ENCODE data around the gene C16orf92.

The C16orf92 gene

GRCh38 chr16:29989111-29989858 is 33.7 kb upstream of the C16orf92 start:
- Histone ChIP-seq H3F3A (ENCODE audit: insufficient read depth, low read length) (no peaks in the 10 kb centered on the region), H3K4me2 (ENCODE audit: low read length) (no peak overlapping the region), H4K20me1 (ENCODE audit: insufficient read depth, low read length) (no peaks in the 10 kb centered on the region), H3K9me2 (ENCODE audit: low read depth, low read length) (no peaks in the 10 kb centered on the region), H3K36me3 (ENCODE audit: insufficient read depth, low read length) (peaks cover 91% of the 10 kb centered on the region), H3K27me3 (ENCODE audit: insufficient read depth, low read length) (no peaks in the 10 kb centered on the region), H3K4me1 (ENCODE audit: insufficient read depth, low read length, severe bottlenecking) (peaks cover 5% of the 10 kb centered on the region), H2AFZ (ENCODE audit: low read length) (no peak overlapping the region), H3K79me2 (ENCODE audit: insufficient read depth, low read length) (no peaks in the 10 kb centered on the region), H3K4me3 (ENCODE audit: low read depth, low read length, poor library complexity, severe bottlenecking) (no peak overlapping the region), H3K27ac (ENCODE audit: low read depth, low read length, poor library complexity, severe bottlenecking) (no peak overlapping the region), H3K9ac (ENCODE audit: low read length) (no peak overlapping the region), H3K9me3 (ENCODE audit: low read length) (no peaks in the 10 kb centered on the region)
- TF ChIP-seq CTCF (IDR thresholded peaks at IDR 0.05; ENCODE audit: low read length) (no peak), EZH2 (IDR thresholded peaks at IDR 0.05; ENCODE audit: borderline replicate concordance, low read length) (no peak)

- no peaks in the 10 kb centered on the region for H4K20me1 ChIP-seq (ENCODE audit: insufficient read depth, low read length)
- H3F3A ChIP-seq (ENCODE audit: insufficient read depth, low read length), result no peaks in the 10 kb centered on the region
- TF ChIP-seq EZH2 (IDR thresholded peaks at IDR 0.05; ENCODE audit: borderline replicate concordance, low read length), result no peak
- TF ChIP-seq CTCF (IDR thresholded peaks at IDR 0.05; ENCODE audit: low read length), result no peak
- H3K4me1 ChIP-seq (ENCODE audit: insufficient read depth, low read length, severe bottlenecking), result peaks cover 13% of the 10 kb centered on the region
- H3K9ac ChIP-seq (ENCODE audit: low read length), result no peak overlapping the region
- no peak overlapping the region for H2AFZ ChIP-seq (ENCODE audit: low read length)
- H3K27me3 ChIP-seq (ENCODE audit: insufficient read depth, low read length), result no peaks in the 10 kb centered on the region
- H3K36me3 ChIP-seq (ENCODE audit: insufficient read depth, low read length), result peaks cover 83% of the 10 kb centered on the region
- no peaks in the 10 kb centered on the region for H3K79me2 ChIP-seq (ENCODE audit: insufficient read depth, low read length)
- no peaks in the 10 kb centered on the region for H3K9me2 ChIP-seq (ENCODE audit: low read depth, low read length)
- H3K4me2 ChIP-seq (ENCODE audit: low read length), result no peak overlapping the region
- no peak overlapping the region for H3K4me3 ChIP-seq (ENCODE audit: low read depth, low read length, poor library complexity, severe bottlenecking)
- H3K9me3 ChIP-seq (ENCODE audit: low read length), result no peaks in the 10 kb centered on the region
- H3K27ac ChIP-seq (ENCODE audit: low read depth, low read length, poor library complexity, severe bottlenecking), result no peak overlapping the region
These were observed 33.0 kb upstream of the C16orf92 start for GRCh38 chr16:29990034-29990433.

DNA sequence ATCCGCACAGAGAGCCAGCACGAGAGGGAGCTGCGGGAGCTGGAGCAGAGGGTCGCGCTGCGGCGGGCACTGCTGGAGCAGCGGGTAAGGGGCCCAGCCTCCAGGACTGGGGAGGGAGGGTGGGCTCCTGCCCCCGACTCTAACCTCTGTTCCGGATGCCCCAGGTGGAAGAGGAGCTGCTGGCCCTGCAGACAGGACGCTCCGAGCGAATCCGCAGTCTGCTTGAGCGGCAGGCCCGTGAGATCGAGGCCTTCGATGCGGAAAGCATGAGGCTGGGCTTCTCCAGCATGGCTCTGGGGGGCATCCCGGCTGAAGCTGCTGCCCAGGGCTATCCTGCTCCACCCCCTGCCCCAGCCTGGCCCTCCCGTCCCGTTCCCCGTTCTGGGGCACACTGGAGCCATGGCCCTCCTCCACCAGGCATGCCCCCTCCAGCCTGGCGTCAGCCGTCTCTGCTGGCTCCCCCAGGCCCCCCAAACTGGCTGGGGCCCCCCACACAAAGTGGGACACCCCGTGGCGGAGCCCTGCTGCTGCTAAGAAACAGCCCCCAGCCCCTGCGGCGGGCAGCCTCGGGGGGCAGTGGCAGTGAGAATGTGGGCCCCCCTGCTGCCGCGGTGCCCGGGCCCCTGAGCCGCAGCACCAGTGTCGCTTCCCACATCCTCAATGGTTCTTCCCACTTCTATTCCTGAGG is 32.0 kb upstream of the C16orf92 start:
- Histone ChIP-seq H3K9me3 (ENCODE audit: low read length) (no peaks in the 10 kb centered on the region), H2AFZ (ENCODE audit: low read length) (no peak overlapping the region), H3K9me2 (ENCODE audit: low read depth, low read length) (no peaks in the 10 kb centered on the region), H4K20me1 (ENCODE audit: insufficient read depth, low read length) (no peaks in the 10 kb centered on the region), H3F3A (ENCODE audit: insufficient read depth, low read length) (no peaks in the 10 kb centered on the region), H3K36me3 (ENCODE audit: insufficient read depth, low read length) (peaks cover 73% of the 10 kb centered on the region), H3K4me2 (ENCODE audit: low read length) (no peak overlapping the region), H3K27me3 (ENCODE audit: insufficient read depth, low read length) (no peaks in the 10 kb centered on the region), H3K27ac (ENCODE audit: low read depth, low read length, poor library complexity, severe bottlenecking) (no peak overlapping the region), H3K4me1 (ENCODE audit: insufficient read depth, low read length, severe bottlenecking) (peaks cover 19% of the 10 kb centered on the region), H3K9ac (ENCODE audit: low read length) (no peak overlapping the region), H3K79me2 (ENCODE audit: insufficient read depth, low read length) (no peaks in the 10 kb centered on the region), H3K4me3 (ENCODE audit: low read depth, low read length, poor library complexity, severe bottlenecking) (no peak overlapping the region)
- TF ChIP-seq EZH2 (IDR thresholded peaks at IDR 0.05; ENCODE audit: borderline replicate concordance, low read length) (no peak), CTCF (IDR thresholded peaks at IDR 0.05; ENCODE audit: low read length) (no peak)
